ENCODE data around the gene THOC6. TPM values are rescaled to one million over a fixed set of nuclear protein-coding genes. Genes with fewer than 3 reads are reported as not detected.

Gene THOC6
- total and polyA plus RNA-seq, 9 of the 15 experiments (the other 6 are each of a cell fraction or from before 2014, with no cell fraction given), result 2.5 to 65.4 (median 42.3) TPM

GRCh38 chr16:3010510-3010909, 13.3 kb upstream of the THOC6 start:
- in situ Hi-C loops (cut with MboI), result no loop called here
- POLR2A ChIA-PET, result interaction anchor here (0.8 to 1.7 kb wide), 3 partner anchors 10 to 19 kb away, joined by 3 to 9 read pairs (median 6); partner anchors contain the start of genes HCFC1R1, THOC6 and TNFRSF12A

More at GRCh38 chr16:3010510-3010909, 13.3 kb upstream of the THOC6 start:
- Histone ChIP-seq H2AFZ (ENCODE audit: low read depth, low read length) (no peak overlapping the region), H3K4me2 (ENCODE audit: insufficient read depth, low read length) (no peak overlapping the region), H4K20me1 (replicated peaks; ENCODE audit: control insufficient read depth, insufficient read depth, low read length) (no peaks in the 10 kb centered on the region), H3K9me3 (replicated peaks; ENCODE audit: control insufficient read depth, insufficient read depth, low read depth, low read length) (no peaks in the 10 kb centered on the region), H3K9me1 (ENCODE audit: control insufficient read depth, insufficient read depth, low read length) (peaks cover 3% of the 10 kb centered on the region), H3K36me3 (ENCODE audit: control insufficient read depth, insufficient read depth, low read length) (peaks cover 3% of the 10 kb centered on the region; the same call in 2 of the 3 replicates), H3K9ac (ENCODE audit: insufficient read depth in 1 of 2, low read depth in 2 of 2, low read length in 2 of 2) (no peak overlapping the region), H3K27me3 (ENCODE audit: control insufficient read depth in 2 of 2, insufficient read depth in 2 of 2, low read length in 2 of 2) (no peaks in the 10 kb centered on the region), H3K27ac (ENCODE audit: extremely low read depth, low read depth, low read length) (no peak overlapping the region), H3K79me2 (ENCODE audit: control insufficient read depth, insufficient read depth, low read length) (peaks cover 17% of the 10 kb centered on the region), H3K4me3 (no peak overlapping the region), H3K4me1 (replicated peaks in 1 of 2; ENCODE audit: control insufficient read depth in 2 of 2, insufficient read depth in 2 of 2, low read length in 2 of 2) (peaks cover 39 to 82% of the 10 kb centered on the region in 2 experiments)
- intact Hi-C loops (cut with micrococcal nuclease), result no loop called here
- CTCF ChIA-PET (ENCODE audit: low intra/inter-chr PET ratio), result no interaction called here
- BruUV-seq (replicated peaks), result no TSS peak
- no peak for FAIRE-seq
- TF ChIP-seq SP1 (CRISPR knock-in tag; IDR thresholded peaks at IDR 0.05) (no peak), GABPB2 (CRISPR knock-in tag; conservative IDR thresholded peaks at IDR 0.05) (no peak), NELFE (IDR thresholded peaks at IDR 0.05; ENCODE audit: insufficient read depth, insufficient read length) (no peak), ZNF398 (CRISPR knock-in tag; IDR thresholded peaks at IDR 0.05) (no peak), ATF6 (CRISPR knock-in tag; IDR thresholded peaks at IDR 0.05) (no peak), TGIF2 (CRISPR knock-in tag; IDR thresholded peaks at IDR 0.05) (no peak), SETDB1 (IDR thresholded peaks at IDR 0.05; ENCODE audit: low read length) (no peak), FOSL1 (tag; conservative IDR thresholded peaks at IDR 0.05) (no peak), ZNF143 (CRISPR knock-in tag; IDR thresholded peaks at IDR 0.05) (no peak), STAT5B (CRISPR knock-in tag; IDR thresholded peaks at IDR 0.05) (no peak), EGR1 (conservative IDR thresholded peaks at IDR 0.05) (no peak), ZBTB33 (CRISPR knock-in tag; IDR thresholded peaks at IDR 0.05) (no peak), ZNF224 (CRISPR knock-in tag; IDR thresholded peaks at IDR 0.05) (no peak)
- TF ChIP-seq, protein P1, sequence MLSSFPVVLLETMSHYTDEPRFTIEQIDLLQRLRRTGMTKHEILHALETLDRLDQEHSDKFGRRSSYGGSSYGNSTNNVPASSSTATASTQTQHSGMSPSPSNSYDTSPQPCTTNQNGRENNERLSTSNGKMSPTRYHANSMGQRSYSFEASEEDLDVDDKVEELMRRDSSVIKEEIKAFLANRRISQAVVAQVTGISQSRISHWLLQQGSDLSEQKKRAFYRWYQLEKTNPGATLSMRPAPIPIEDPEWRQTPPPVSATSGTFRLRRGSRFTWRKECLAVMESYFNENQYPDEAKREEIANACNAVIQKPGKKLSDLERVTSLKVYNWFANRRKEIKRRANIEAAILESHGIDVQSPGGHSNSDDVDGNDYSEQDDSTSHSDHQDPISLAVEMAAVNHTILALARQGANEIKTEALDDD (IDR thresholded peaks at IDR 0.05), result no peak
- TF ChIP-seq, protein P2, sequence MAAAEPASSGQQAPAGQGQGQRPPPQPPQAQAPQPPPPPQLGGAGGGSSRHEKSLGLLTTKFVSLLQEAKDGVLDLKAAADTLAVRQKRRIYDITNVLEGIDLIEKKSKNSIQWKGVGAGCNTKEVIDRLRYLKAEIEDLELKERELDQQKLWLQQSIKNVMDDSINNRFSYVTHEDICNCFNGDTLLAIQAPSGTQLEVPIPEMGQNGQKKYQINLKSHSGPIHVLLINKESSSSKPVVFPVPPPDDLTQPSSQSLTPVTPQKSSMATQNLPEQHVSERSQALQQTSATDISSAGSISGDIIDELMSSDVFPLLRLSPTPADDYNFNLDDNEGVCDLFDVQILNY (CRISPR knock-in tag; IDR thresholded peaks at IDR 0.05), result no peak
- no peak for ATAC-seq
- WGBS (ENCODE audit: insufficient coverage, low coverage, missing lambda C conversion rate), result 90% methylated on average over 8 of the region's 8 CpGs
- no peak for DNase-seq (ENCODE audit: extremely low read depth in 1 of 4, low spot score in 3 of 4)

All from K562 (cell line).